H1 (cell line): ENCODE measurements around the gene RAD54L. TPM values are rescaled to one million over a fixed set of nuclear protein-coding genes. Genes with fewer than 3 reads are reported as not detected.

Experiments used
- CTCF ChIA-PET: fragments of 300-600 bp; sonication (Branson Sonifier 250); formaldehyde crosslinking; loops from one replicate; lab custom pipeline; 2021; ENCODE audit not compliant: partially characterized antibody; lab: Charles Lee
- POLR2A ChIA-PET: fragments of 300-600 bp; sonication (Branson Sonifier 250); formaldehyde crosslinking; loops from one replicate; lab custom pipeline; 2021; ENCODE audit warnings: inconsistent platforms; ENCODE audit not compliant: partially characterized antibody; lab: Charles Lee
- DNase-seq, 2 experiments: peaks; one replicate each; pipeline versions ENCODE4 v3.0.0 to v3.0.0-alpha.2; 2010 to 2022; ENCODE audit warnings: low spot score in 2 of 2, low read depth in 1 of 2, mixed read lengths in 1 of 2
- FAIRE-seq: peaks from 2 replicates; lab custom pipeline; 2011; peaks lifted over from hg19 to GRCh38; lab: Jason Lieb, UNC
- H2AFZ ChIP-seq: 2 replicates; pipeline ENCODE4 v1.8.1; 2012; ENCODE audit warnings: low read length, inconsistent platforms
- H2AK5ac ChIP-seq: 2 replicates; pipeline ENCODE4 v1.6.1; 2013; ENCODE audit warnings: low read depth, low read length
- H2BK120ac ChIP-seq: replicated peaks from 2 replicates; pipeline ENCODE3; 2013; ENCODE audit warnings: low read depth, low read length, inconsistent platforms
- H2BK12ac ChIP-seq: 2 replicates; pipeline ENCODE4 v1.6.1; 2013; ENCODE audit warnings: low read depth, low read length
- H2BK15ac ChIP-seq: 2 replicates; pipeline ENCODE4 v1.6.1; 2013; ENCODE audit warnings: low read length
- H2BK20ac ChIP-seq: 2 replicates; pipeline ENCODE4 v1.6.1; 2013; ENCODE audit warnings: low read length
- H2BK5ac ChIP-seq: 2 replicates; pipeline ENCODE4 v1.6.1; 2013; ENCODE audit warnings: low read depth, low read length
- H3K14ac ChIP-seq: 2 replicates; pipeline ENCODE4 v1.6.1; 2013; ENCODE audit warnings: inconsistent platforms; ENCODE audit not compliant: insufficient read length
- H3K18ac ChIP-seq: 2 replicates; pipeline ENCODE4 v1.6.1; 2013; ENCODE audit warnings: low read length; ENCODE audit errors: extremely low read depth
- H3K23ac ChIP-seq: 2 replicates; pipeline ENCODE4 v1.6.1; 2013; ENCODE audit warnings: inconsistent platforms; ENCODE audit not compliant: insufficient read length
- H3K23me2 ChIP-seq: 2 replicates; pipeline ENCODE4 v1.6.1; 2013; ENCODE audit warnings: low read depth, low read length
- H3K27ac ChIP-seq: 2 replicates; pipeline ENCODE4 v1.6.1; 2011; ENCODE audit warnings: low read depth, low read length, inconsistent platforms
- H3K27me3 ChIP-seq, 4 experiments: replicated peaks in 1 of 4; 1 replicate in 1 of 4; 2 replicates in 3 of 4; pipeline versions ENCODE4 v1.6.1 to v1.8.1; 2011 to 2013; ENCODE audit warnings: low read length in 3 of 4, mild to moderate bottlenecking in 3 of 4, inconsistent platforms in 2 of 4, mixed read lengths in 2 of 4, moderate library complexity in 1 of 4; ENCODE audit not compliant: control insufficient read depth in 3 of 4, insufficient read depth in 3 of 4; ENCODE audit errors: extremely low read depth in 1 of 4
- H3K36me3 ChIP-seq, 4 experiments: 2 replicates each; pipeline versions ENCODE4 v1.6.1 to v1.8.1; 2011 to 2013; ENCODE audit warnings: mild to moderate bottlenecking in 4 of 4, low read length in 3 of 4, moderate library complexity in 2 of 4, control low read depth in 1 of 4, inconsistent platforms in 1 of 4; ENCODE audit not compliant: insufficient read depth in 4 of 4, control insufficient read depth in 2 of 4
- H3K4ac ChIP-seq: replicated peaks from 2 replicates; pipeline ENCODE3; 2013; ENCODE audit warnings: low read length, low read depth, mixed read lengths, inconsistent platforms; ENCODE audit not compliant: insufficient read length
- H3K4me1 ChIP-seq, 4 experiments: replicated peaks in 1 of 4; 1 replicate in 1 of 4; 2 replicates in 3 of 4; pipeline versions ENCODE4 v1.6.1 to v1.8.1; 2011 to 2013; ENCODE audit warnings: low read length in 3 of 4, inconsistent platforms in 2 of 4, mixed read lengths in 1 of 4; ENCODE audit not compliant: insufficient read depth in 4 of 4, control insufficient read depth in 3 of 4
- H3K4me2 ChIP-seq, 2 experiments: 2 replicates each; pipeline versions ENCODE4 v1.6.1 to v1.8.1; 2011 to 2013; ENCODE audit warnings: low read depth in 2 of 2, low read length in 2 of 2, control low read depth in 1 of 2, inconsistent platforms in 1 of 2, mild to moderate bottlenecking in 1 of 2; ENCODE audit not compliant: insufficient read depth in 1 of 2
- H3K4me3 ChIP-seq, 4 experiments: fragments of 200-600, 300-600 bp in 1 of 4; sonication (generic), shearing (Covaris generic), sonication (Bioruptor Twin) in 1 of 4; 2 replicates each; pipeline versions ENCODE4 v1.5.1 to v1.8.1; 2011 to 2016; ENCODE audit warnings: low read length in 4 of 4, low read depth in 3 of 4, control low read depth in 2 of 4, inconsistent platforms in 2 of 4, mild to moderate bottlenecking in 2 of 4, mixed read lengths in 1 of 4, moderate library complexity in 1 of 4; ENCODE audit not compliant: insufficient read depth in 2 of 4; ENCODE audit errors: extremely low read depth in 1 of 4
- H3K56ac ChIP-seq: replicated peaks from 2 replicates; pipeline ENCODE3; 2013; ENCODE audit warnings: low read depth, mild to moderate bottlenecking, mixed read lengths, low read length, inconsistent platforms; ENCODE audit not compliant: insufficient read length
- H3K79me1 ChIP-seq: 2 replicates; pipeline ENCODE4 v1.6.1; 2013; ENCODE audit warnings: low read depth, low read length, control low read depth
- H3K79me2 ChIP-seq, 2 experiments: 2 replicates each; pipeline versions ENCODE4 v1.6.1 to v1.8.1; 2012 to 2013; ENCODE audit warnings: low read length in 2 of 2, mild to moderate bottlenecking in 2 of 2, inconsistent platforms in 1 of 2; ENCODE audit not compliant: insufficient read depth in 2 of 2, control insufficient read depth in 1 of 2
- H3K9ac ChIP-seq, 4 experiments: replicated peaks in 1 of 4; 1 replicate in 1 of 4; 2 replicates in 3 of 4; pipeline versions ENCODE4 v1.6.1 to v1.8.1; 2011 to 2013; ENCODE audit warnings: low read depth in 3 of 4, low read length in 3 of 4, control low read depth in 2 of 4, mild to moderate bottlenecking in 2 of 4, moderate library complexity in 2 of 4, inconsistent platforms in 1 of 4; ENCODE audit errors: extremely low read depth in 1 of 4
- H3K9me3 ChIP-seq, 2 experiments: 2 replicates each; pipeline versions ENCODE4 v1.6.1 to v1.8.1; 2012 to 2013; ENCODE audit warnings: mild to moderate bottlenecking in 2 of 2, moderate library complexity in 2 of 2, control low read depth in 1 of 2, inconsistent platforms in 1 of 2, low read depth in 1 of 2, low read length in 1 of 2, mixed read lengths in 1 of 2; ENCODE audit not compliant: insufficient read depth in 2 of 2
- H4K20me1 ChIP-seq, 2 experiments: replicated peaks in 1 of 2; 2 replicates each; pipeline versions ENCODE3 to v1.8.1; 2011 to 2013; ENCODE audit warnings: inconsistent platforms in 2 of 2, low read length in 2 of 2, mild to moderate bottlenecking in 1 of 2; ENCODE audit not compliant: insufficient read depth in 2 of 2, control insufficient read depth in 1 of 2
- H4K5ac ChIP-seq: 2 replicates; pipeline ENCODE4 v1.6.1; 2013; ENCODE audit warnings: low read length, low read depth, mixed read lengths, inconsistent platforms; ENCODE audit not compliant: insufficient read length
- H4K8ac ChIP-seq: 2 replicates; pipeline ENCODE4 v1.8.0; 2013; ENCODE audit warnings: mild to moderate bottlenecking, moderate library complexity, low read length, inconsistent platforms; ENCODE audit not compliant: insufficient read depth; ENCODE audit errors: extremely low read depth
- H4K91ac ChIP-seq: replicated peaks from 2 replicates; pipeline ENCODE3; 2013; ENCODE audit warnings: low read length, mixed read lengths, inconsistent platforms; ENCODE audit not compliant: insufficient read length
- EZH2 ChIP-seq: fragments of 200-600 bp; sonication (generic); IDR thresholded peaks from 2 replicates; pipeline ENCODE4 v1.7.1; 2012; ENCODE audit warnings: low read depth, mild to moderate bottlenecking, moderate library complexity, low read length, inconsistent platforms; ENCODE audit not compliant: severe bottlenecking
- POLR2AphosphoS5 ChIP-seq: IDR thresholded peaks from 2 replicates; pipeline ENCODE4 v1.6.1; 2011; ENCODE audit warnings: low read depth, low read length
- WGBS, 2 experiments: shearing (Covaris generic) in 1 of 2; methylation state at CpG; one replicate each; pipeline versions ENCODE4 v1.1.6 to v1.1.7; 2013 to 2015; ENCODE audit warnings: low lambda C conversion rate in 2 of 2, mixed read lengths in 2 of 2, inconsistent platforms in 1 of 2, low coverage in 1 of 2, missing lambda C conversion rate in 1 of 2; ENCODE audit not compliant: insufficient replicate concordance in 2 of 2, insufficient coverage in 1 of 2, insufficient read length in 1 of 2; ENCODE audit errors: extremely low coverage in 1 of 2, missing lambda C conversion rate in 1 of 2; 5-methylcytosine and 5-hydroxymethylcytosine counted together
- polyA plus RNA-seq, 7 experiments: library from polyadenylated mRNA; depleted of rRNA in 3 of 7; stranded (reverse) in 5 of 7; unstranded in 2 of 7; fragments of >200 nt in 5 of 7; fragments of 200-250 nt in 2 of 7; gene quantifications; 1 replicate in 5 of 7; 2 replicates in 1 of 7; 4 replicates in 1 of 7; pipeline versions ENCODE4 v1.2.1 to v1.2.3, GENCODE V29; 2011 to 2013; ENCODE audit warnings: missing spikeins in 2 of 7, mixed read lengths in 2 of 7
- total RNA-seq: library from RNA; stranded (reverse); fragmentation: NEBNext Ultra II Directional; extraction: Animal tissue kit (Norgen Biotek cat#: 25700); gene quantifications from 2 replicates; pipeline ENCODE4 v1.2.1, GENCODE V29; 2021

RAD54L gene
- total and polyA plus RNA-seq, 2 of the 8 experiments (the other 6 are each of a cell fraction or from before 2014, with no cell fraction given), result 43.5 to 50.3 TPM

DNA sequence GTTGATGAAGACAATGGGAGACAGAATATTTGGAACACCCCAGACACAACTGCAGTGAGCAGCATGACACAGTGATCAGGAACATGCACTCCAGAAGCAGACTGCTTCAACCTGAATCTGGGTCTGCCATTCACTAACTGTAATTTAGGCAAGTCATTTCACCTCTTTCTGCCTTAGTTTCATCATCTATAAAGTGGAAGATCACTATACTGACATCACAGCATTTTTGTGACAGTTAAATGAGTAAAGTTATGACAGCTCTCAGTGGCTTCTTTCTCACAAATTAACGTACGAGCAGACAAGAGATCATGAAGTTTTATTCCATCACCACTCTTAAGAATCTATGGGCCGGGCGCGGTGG, 41.6 kb downstream of the RAD54L start:
- Histone ChIP-seq H3K79me1 (no peaks in the 10 kb centered on the region), H2AK5ac (no peak overlapping the region)
- POLR2A ChIA-PET, result interaction anchor here (1.0 to 33.1 kb wide), 4 partner anchors 1 to 36 kb away, joined by 4 to 689 read pairs (median 350); partner anchors contain the start of genes LRRC41 and UQCRH
- TF ChIP-seq POLR2AphosphoS5 (peak; percentile 23; the same call in 1 of the 2 replicates), EZH2 (no peak)
- TF ChIP-seq, all 59 proteins: peak for 1
- Histone ChIP-seq H2BK120ac (no peak overlapping the region), H2BK12ac (no peak overlapping the region), H3K27me3 (no peaks in the 10 kb centered on the region), H3K56ac (no peak overlapping the region), H3K23ac (no peak overlapping the region), H3K36me3 (peaks cover 5 to 22% (median 8%) of the 10 kb centered on the region in 4 experiments; a peak in 7 of 8 replicates), H4K8ac (no peak overlapping the region), H3K4me3 (no peak overlapping the region), H3K9ac (no peak overlapping the region), H2AFZ (no peak overlapping the region), H3K27ac (no peak overlapping the region), H4K5ac (no peak overlapping the region), H2BK20ac (no peak overlapping the region), H3K9me3 (no peaks in the 10 kb centered on the region), H2BK5ac (no peak overlapping the region), H4K20me1 (no peaks in the 10 kb centered on the region), H3K4me2 (no peak overlapping the region), H2BK15ac (no peak overlapping the region), H3K4me1 (no peaks in the 10 kb centered on the region; a peak in 1 of 7 replicates), H3K23me2 (no peaks in the 10 kb centered on the region), H4K91ac (no peak overlapping the region), H3K18ac (no peak overlapping the region), H3K79me2 (no peaks in the 10 kb centered on the region), H3K14ac (no peak overlapping the region), H3K4ac (no peak overlapping the region)
- FAIRE-seq, result no peak
- no peak for DNase-seq
- 96% methylated on average over 5 of the region's 5 CpGs; no CpG with 5 or more reads in 1 of the 2 experiments for WGBS, 2 experiments
- CTCF ChIA-PET, result interaction anchor here (1.3 kb wide), 1 partner anchor 9 kb away, joined by 3 read pairs; no protein-coding TSS in a partner anchor
